ENCODE results near the gene COPG2. TPM values are rescaled to one million over a fixed set of nuclear protein-coding genes. Genes with fewer than 3 reads are reported as not detected.
"Not testable (repeated sequence)": the region's sequence is repeated elsewhere in the genome, so short reads cannot be mapped to it uniquely, and the experiment has no call there.

Gene COPG2
- total RNA-seq, 2 donors from 2014 or later, result 74.3 to 76.3 TPM

DNA sequence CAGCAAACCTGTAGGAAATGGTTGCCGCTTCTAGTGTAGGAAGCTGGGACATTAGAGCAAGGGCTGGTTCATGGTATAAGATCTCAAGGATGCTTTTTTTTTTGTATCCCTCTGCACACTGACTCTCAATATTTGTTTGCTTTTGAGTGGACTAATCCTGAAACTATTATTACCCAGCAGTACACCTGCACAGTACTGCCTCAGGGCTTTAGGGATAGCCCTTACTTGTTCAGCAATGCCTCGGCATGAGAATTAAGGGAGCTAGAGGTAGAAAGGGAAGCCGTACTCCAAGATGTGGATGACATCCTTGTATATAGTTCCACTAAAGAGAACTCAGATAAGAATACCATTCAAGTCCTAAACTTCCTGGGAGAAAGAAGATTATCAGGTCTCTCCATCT, 70.5 kb downstream of the COPG2 start:
- Mint-ChIP-seq H3K27ac (no peak overlapping the region), H3K4me3 (no peak overlapping the region), H3K36me3 (ENCODE audit: low read depth) (peaks cover 38% of the 10 kb centered on the region), H3K27me3 (ENCODE audit: insufficient read depth) (no peaks in the 10 kb centered on the region), H3K4me1 (no peaks in the 10 kb centered on the region), H3K9me3 (peaks cover 3% of the 10 kb centered on the region)
- Histone ChIP-seq H3K27ac (ENCODE audit: low read depth, low read length) (no peak overlapping the region), H3K4me3 (ENCODE audit: low read length) (no peak overlapping the region), H3K9ac (ENCODE audit: extremely low read depth, low read length, poor library complexity, severe bottlenecking) (no peak overlapping the region), H3K36me3 (ENCODE audit: control insufficient read depth, insufficient read depth, low read length) (peaks cover 2% of the 10 kb centered on the region), H3K4me1 (ENCODE audit: control insufficient read depth, insufficient read depth, low read length) (no peaks in the 10 kb centered on the region), H3K9me3 (ENCODE audit: control insufficient read depth, low read length) (no peaks in the 10 kb centered on the region), H3K27me3 (ENCODE audit: control insufficient read depth, insufficient read depth, low read length, poor library complexity, severe bottlenecking) (no peaks in the 10 kb centered on the region)
- no peak for DNase-seq
- TF ChIP-seq, protein P1, sequence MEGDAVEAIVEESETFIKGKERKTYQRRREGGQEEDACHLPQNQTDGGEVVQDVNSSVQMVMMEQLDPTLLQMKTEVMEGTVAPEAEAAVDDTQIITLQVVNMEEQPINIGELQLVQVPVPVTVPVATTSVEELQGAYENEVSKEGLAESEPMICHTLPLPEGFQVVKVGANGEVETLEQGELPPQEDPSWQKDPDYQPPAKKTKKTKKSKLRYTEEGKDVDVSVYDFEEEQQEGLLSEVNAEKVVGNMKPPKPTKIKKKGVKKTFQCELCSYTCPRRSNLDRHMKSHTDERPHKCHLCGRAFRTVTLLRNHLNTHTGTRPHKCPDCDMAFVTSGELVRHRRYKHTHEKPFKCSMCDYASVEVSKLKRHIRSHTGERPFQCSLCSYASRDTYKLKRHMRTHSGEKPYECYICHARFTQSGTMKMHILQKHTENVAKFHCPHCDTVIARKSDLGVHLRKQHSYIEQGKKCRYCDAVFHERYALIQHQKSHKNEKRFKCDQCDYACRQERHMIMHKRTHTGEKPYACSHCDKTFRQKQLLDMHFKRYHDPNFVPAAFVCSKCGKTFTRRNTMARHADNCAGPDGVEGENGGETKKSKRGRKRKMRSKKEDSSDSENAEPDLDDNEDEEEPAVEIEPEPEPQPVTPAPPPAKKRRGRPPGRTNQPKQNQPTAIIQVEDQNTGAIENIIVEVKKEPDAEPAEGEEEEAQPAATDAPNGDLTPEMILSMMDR (conservative IDR thresholded peaks at IDR 0.05), result no peak
- 98 to 100% methylated on average over 1 to 3 of the region's 3 CpGs for WGBS, 2 experiments (ENCODE audit: insufficient coverage in 1 of 2, insufficient read length in 1 of 2)

DNA sequence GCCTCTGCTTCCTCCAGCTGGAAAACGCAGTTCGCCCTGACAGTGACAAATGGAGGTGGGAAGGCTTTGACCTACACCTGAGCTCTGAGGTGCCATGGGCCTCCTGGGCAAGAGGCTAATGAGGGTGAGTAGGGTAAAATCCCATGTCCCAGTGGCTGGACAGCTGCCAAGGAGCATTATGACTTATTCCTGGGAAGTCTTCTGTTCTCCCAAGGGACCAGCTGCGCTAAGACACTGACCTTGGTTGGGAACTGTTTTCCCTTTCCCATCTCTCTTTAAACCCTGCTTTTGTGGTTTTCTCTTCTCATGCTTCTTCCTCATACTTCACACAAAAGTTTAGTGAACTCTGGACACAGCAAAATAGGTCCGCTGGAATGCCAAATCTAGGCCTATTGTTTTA, 72.6 kb downstream of the COPG2 start:
- no peak for DNase-seq
- 92 to 98% methylated on average over 2 to 4 of the region's 4 CpGs for WGBS, 2 experiments (ENCODE audit: insufficient coverage in 1 of 2, insufficient read length in 1 of 2)
- H3K27me3 Mint-ChIP-seq (ENCODE audit: insufficient read depth), result no peaks in the 10 kb centered on the region

GRCh38 chr7:130593033-130593432, 75.5 kb downstream of the COPG2 start:
- Histone ChIP-seq H3K9ac (ENCODE audit: extremely low read depth, low read length, poor library complexity, severe bottlenecking) (no peak overlapping the region), H3K27me3 (ENCODE audit: control insufficient read depth, insufficient read depth, low read length, poor library complexity, severe bottlenecking) (no peaks in the 10 kb centered on the region), H3K9me3 (ENCODE audit: control insufficient read depth, low read length) (peaks cover 11% of the 10 kb centered on the region), H3K4me1 (ENCODE audit: control insufficient read depth, insufficient read depth, low read length) (no peaks in the 10 kb centered on the region), H3K27ac (ENCODE audit: low read depth, low read length) (no peak overlapping the region), H3K4me3 (ENCODE audit: low read length) (no peak overlapping the region), H3K36me3 (ENCODE audit: control insufficient read depth, insufficient read depth, low read length) (no peaks in the 10 kb centered on the region)
- peaks cover 32% of the 10 kb centered on the region for H3K9me3 Mint-ChIP-seq
- no peaks in the 10 kb centered on the region for H3K4me1 Mint-ChIP-seq
- TF ChIP-seq, protein P1 (conservative IDR thresholded peaks at IDR 0.05), result no peak
- DNase-seq, result no peak
- peaks cover 40% of the 10 kb centered on the region for H3K36me3 Mint-ChIP-seq (ENCODE audit: low read depth)
- WGBS, 2 experiments (ENCODE audit: insufficient coverage in 1 of 2, insufficient read length in 1 of 2), result 95 to 100% methylated on average over 1 of the region's 1 CpG
- no peaks in the 10 kb centered on the region for H3K27me3 Mint-ChIP-seq (ENCODE audit: insufficient read depth)
- H3K4me3 Mint-ChIP-seq, result no peak overlapping the region
- no peak overlapping the region for H3K27ac Mint-ChIP-seq

More for the DNA sequence above, 72.6 kb downstream of the COPG2 start:
- no peak overlapping the region for H3K4me3 Mint-ChIP-seq
- no peak overlapping the region for H3K9ac ChIP-seq (ENCODE audit: extremely low read depth, low read length, poor library complexity, severe bottlenecking)
- TF ChIP-seq, protein P1 (conservative IDR thresholded peaks at IDR 0.05), result no peak
- H3K27ac ChIP-seq (ENCODE audit: low read depth, low read length), result no peak overlapping the region
- no peaks in the 10 kb centered on the region for H3K4me1 ChIP-seq (ENCODE audit: control insufficient read depth, insufficient read depth, low read length)
- no peak overlapping the region for H3K27ac Mint-ChIP-seq
- no peaks in the 10 kb centered on the region for H3K4me1 Mint-ChIP-seq
- peaks cover 10% of the 10 kb centered on the region for H3K9me3 Mint-ChIP-seq
- peaks cover 27% of the 10 kb centered on the region for H3K36me3 Mint-ChIP-seq (ENCODE audit: low read depth)
- H3K4me3 ChIP-seq (ENCODE audit: low read length), result no peak overlapping the region
- no peaks in the 10 kb centered on the region for H3K36me3 ChIP-seq (ENCODE audit: control insufficient read depth, insufficient read depth, low read length)
- H3K27me3 ChIP-seq (ENCODE audit: control insufficient read depth, insufficient read depth, low read length, poor library complexity, severe bottlenecking), result no peaks in the 10 kb centered on the region
- H3K9me3 ChIP-seq (ENCODE audit: control insufficient read depth, low read length), result no peaks in the 10 kb centered on the region

GRCh38 chr7:130591464-130591863, 77.1 kb downstream of the COPG2 start:
- H3K9me3 Mint-ChIP-seq, result peaks cover 35% of the 10 kb centered on the region
- not testable (repeated sequence) for DNase-seq; H3K27me3 Mint-ChIP-seq (ENCODE audit: insufficient read depth); H3K4me3 Mint-ChIP-seq; H3K4me1 ChIP-seq (ENCODE audit: control insufficient read depth, insufficient read depth, low read length); H3K36me3 ChIP-seq (ENCODE audit: control insufficient read depth, insufficient read depth, low read length); H3K27ac ChIP-seq (ENCODE audit: low read depth, low read length); H3K27me3 ChIP-seq (ENCODE audit: control insufficient read depth, insufficient read depth, low read length, poor library complexity, severe bottlenecking); H3K9ac ChIP-seq (ENCODE audit: extremely low read depth, low read length, poor library complexity, severe bottlenecking); H3K27ac Mint-ChIP-seq; H3K4me1 Mint-ChIP-seq; H3K4me3 ChIP-seq (ENCODE audit: low read length)
- peaks cover 11% of the 10 kb centered on the region for H3K9me3 ChIP-seq (ENCODE audit: control insufficient read depth, low read length)
- peaks cover 40% of the 10 kb centered on the region for H3K36me3 Mint-ChIP-seq (ENCODE audit: low read depth)
- 94% methylated on average over 20 of the region's 30 CpGs; no CpG with 5 or more reads in 1 of the 2 experiments for WGBS, 2 experiments (ENCODE audit: insufficient coverage in 1 of 2, insufficient read length in 1 of 2)

GRCh38 chr7:130585932-130586331, 82.6 kb downstream of the COPG2 start:
- H3K9me3 ChIP-seq (ENCODE audit: control insufficient read depth, low read length), result peaks cover 20% of the 10 kb centered on the region
- H3K36me3 Mint-ChIP-seq (ENCODE audit: low read depth), result peaks cover 40% of the 10 kb centered on the region
- not testable (repeated sequence) for H3K27ac Mint-ChIP-seq; H3K27ac ChIP-seq (ENCODE audit: low read depth, low read length); H3K4me3 ChIP-seq (ENCODE audit: low read length); H3K9ac ChIP-seq (ENCODE audit: extremely low read depth, low read length, poor library complexity, severe bottlenecking); H3K27me3 ChIP-seq (ENCODE audit: control insufficient read depth, insufficient read depth, low read length, poor library complexity, severe bottlenecking); H3K27me3 Mint-ChIP-seq (ENCODE audit: insufficient read depth); H3K4me1 ChIP-seq (ENCODE audit: control insufficient read depth, insufficient read depth, low read length); H3K36me3 ChIP-seq (ENCODE audit: control insufficient read depth, insufficient read depth, low read length); H3K4me1 Mint-ChIP-seq; DNase-seq; H3K4me3 Mint-ChIP-seq
- 90 to 98% methylated on average over 2 of the region's 2 CpGs for WGBS, 2 experiments (ENCODE audit: insufficient coverage in 1 of 2, insufficient read length in 1 of 2)
- H3K9me3 Mint-ChIP-seq, result peaks cover 55% of the 10 kb centered on the region

Measured in endodermal cell (in vitro differentiated cells).